Measurements from ENCODE around the gene CAMK2D.

- no peak for TF ChIP-seq CTCF (IDR thresholded peaks at IDR 0.05)
- TF ChIP-seq POLR2A (IDR thresholded peaks at IDR 0.05) = no peak
- no peak for TF ChIP-seq POLR2AphosphoS5 (IDR thresholded peaks at IDR 0.05; ENCODE audit: insufficient read depth in 1 of 2, low read depth in 1 of 2)
Measured at GRCh38 chr4:113730467-113731216, 30.9 kb downstream of the CAMK2D start.
